HG02970 (cell line): ENCODE results near the gene ELMO1.

Experiments
- ATAC-seq: cut with Tn5 transposase; IDR thresholded peaks from one replicate; pipeline ENCODE4 v1.9.1; 2021; ENCODE audit warnings: mild to moderate bottlenecking, moderate library complexity, moderate number of reproducible peaks; ENCODE audit not compliant: unreplicated experiment, low FRiP score

ELMO1 gene

DNA sequence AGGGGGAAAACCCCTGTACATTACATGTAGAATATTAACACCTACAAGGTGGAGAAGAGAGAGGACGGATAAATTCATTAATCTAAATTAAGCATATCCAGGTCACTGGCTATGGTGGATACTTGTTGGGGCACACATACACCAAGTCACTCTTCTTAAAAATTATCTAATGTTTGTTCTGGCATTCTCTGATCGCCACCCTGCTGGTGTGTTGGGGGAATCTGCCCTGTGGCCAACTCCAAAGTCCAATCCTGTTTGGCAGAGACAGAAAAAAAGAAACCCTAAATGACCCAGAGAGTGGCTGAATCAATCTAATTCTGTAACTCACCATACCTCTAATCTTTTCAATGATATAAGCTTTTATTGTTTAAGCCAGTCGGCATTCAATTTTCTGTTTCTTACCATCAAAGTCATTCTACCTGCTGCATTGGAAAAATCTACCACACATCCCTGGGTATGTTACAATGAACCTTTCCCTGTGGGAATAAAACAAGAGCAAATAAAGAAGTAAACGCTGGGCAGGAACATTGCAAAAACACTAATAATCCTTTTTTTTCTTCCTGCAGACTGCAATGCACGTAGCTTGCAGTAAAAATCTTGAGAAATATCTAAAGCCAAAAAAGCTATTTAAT lies 34.2 kb downstream of the ELMO1 start:
- no peak for ATAC-seq

DNA sequence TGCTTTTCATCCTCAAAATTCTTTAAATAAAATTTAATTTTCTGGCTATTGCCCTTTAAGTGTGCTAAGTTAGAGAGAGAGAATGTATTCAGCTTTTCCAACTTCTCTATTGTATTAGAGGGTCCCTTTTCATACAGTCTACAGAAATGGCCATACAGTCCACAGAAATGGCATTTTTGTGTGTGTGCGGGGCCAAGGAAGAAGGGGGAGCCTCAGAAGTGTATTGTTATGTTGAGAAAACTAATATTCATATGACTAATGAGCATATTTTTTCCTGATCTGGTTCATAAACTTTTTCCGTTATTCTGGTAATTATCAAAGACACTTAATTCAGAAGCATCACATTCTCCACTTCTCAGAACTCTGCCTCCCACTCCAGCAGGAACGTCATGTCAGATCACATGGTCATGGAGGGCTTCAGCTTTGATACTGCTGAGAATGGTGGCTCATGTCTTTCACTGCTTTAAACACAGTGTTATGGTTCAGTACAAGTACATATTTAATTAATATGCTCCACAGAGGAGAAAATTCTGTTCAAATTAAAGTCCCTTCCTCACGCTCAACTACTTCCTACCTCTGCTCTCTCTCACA lies 37.1 kb downstream of the ELMO1 start:
- no peak for ATAC-seq

DNA sequence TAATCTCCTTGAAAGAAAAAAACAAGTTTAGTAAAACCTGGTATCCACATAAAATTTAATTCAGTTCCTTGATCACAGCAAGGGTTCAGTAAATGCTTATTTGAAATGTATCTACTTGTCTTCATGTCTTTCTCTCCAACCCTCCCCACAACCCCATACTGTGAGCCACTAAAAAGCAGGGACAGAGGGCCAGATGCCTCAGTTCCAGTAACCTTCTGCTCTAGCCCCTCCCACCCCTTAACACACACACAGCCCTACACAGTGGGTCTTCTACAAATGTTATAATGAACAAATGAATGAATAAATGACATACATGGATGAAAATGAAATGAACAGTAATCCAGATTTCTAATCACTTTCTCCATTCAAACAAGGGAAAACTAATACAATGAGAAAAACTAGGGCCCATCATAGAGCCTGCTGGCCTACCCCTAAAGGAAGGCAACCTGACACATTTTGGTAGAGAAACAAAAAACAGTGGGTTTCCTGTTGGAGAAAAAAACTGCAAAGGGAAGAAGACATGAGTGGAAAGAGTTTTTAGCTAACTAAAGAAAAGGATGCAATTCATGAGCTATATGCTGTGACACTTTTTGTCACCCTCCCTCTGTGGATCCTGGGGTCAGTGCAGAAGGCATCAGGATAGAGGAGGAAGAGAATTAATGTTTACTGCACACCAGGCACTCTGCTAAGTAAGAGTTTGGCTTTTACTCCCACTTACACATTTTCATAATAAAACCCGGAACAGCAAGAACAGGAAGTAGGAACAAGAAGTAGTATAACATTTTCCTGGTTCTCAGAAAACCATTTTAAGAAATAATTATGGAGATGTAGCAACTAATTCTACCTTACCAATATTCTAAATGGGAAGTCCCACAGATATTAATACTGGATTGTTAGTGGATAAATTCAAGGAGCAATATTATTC lies 38.1 kb downstream of the ELMO1 start:
- ATAC-seq = no peak

DNA sequence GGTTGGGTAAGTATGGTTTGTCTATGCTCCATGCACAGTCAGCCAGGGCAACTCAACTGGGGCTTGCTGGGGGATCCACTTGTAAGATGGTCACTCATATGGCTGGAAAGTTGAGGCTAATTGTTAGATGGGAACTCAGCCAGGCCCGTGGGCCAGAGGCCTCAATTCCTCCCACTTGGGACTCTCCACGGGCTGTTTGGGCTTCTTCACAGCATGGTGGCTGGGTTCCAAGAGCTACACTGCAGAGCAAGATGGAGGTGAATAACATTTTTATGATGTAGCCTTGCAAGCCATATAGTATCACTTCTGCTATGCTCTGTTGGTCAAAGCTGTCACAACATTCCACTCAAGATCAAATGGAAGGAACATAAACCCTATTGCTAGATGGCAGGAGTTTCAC lies 39.2 kb downstream of the ELMO1 start:
- ATAC-seq = no peak

DNA sequence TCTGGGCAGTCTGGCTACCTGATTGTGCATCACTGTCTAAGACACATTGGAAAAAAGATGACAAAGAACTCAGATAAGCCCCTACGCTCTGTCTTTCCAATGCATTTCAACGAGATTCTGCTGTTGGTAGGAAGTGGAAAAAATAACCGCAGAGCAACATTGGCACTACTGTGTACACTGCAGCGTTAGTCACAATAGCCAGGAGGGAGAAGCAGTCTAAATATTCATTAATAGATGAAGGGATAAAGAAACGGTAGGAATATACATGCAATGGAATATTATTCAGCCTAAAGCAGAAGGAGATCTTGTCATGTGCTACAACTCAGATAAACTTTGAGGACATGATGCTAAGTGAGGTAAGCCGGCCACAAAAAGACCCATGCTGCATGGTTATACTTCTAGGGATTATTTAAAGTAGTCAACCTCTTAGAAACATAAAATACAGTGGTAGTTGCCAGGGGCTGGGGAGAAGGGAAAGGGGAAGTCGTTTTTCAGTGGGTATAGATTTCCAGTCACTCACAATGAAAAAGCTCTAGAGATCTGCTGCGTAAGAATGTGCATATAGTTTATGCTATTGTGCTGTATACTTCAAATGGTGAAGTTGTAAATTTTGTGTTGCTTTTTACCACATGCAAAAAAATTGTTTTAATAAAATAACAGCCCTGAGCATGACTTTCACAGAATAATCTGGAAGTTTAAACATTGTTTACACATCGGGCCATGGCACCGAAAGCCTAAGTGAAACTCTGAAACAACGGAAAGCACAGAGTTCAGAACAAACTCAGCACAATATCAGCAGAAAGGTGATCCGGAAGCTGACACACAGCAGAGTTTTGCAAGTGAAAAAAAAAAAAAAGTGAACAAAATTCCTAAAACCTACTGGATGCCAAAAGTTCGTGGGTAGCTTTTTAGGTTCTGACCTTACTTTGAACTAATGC lies 40.1 kb downstream of the ELMO1 start:
- no peak for ATAC-seq

DNA sequence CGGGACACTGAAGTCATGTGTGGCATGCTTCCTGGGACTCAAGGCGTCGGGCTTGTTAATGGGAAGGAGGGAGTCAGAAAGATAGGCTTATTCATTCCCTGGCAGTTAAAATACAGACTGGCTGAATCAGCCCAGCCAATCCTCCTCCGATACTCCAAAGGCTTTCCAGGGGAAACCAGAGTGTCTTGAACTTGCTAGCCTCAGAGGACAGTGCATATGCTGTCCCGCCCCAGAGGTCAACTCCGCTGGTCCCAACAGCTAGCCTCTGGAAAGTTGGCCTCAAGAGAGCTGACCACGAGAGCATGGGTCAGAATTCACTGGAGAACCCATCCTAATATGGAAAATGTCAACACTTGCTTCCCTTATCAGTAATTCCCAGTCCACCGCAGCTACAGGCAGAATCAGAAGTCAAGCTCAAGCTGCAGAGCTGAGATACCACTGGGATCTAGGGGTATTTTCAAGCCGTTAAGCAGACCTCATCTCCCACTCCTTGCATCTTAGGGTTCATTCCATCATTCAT lies 43.0 kb downstream of the ELMO1 start:
- ATAC-seq = no peak

DNA sequence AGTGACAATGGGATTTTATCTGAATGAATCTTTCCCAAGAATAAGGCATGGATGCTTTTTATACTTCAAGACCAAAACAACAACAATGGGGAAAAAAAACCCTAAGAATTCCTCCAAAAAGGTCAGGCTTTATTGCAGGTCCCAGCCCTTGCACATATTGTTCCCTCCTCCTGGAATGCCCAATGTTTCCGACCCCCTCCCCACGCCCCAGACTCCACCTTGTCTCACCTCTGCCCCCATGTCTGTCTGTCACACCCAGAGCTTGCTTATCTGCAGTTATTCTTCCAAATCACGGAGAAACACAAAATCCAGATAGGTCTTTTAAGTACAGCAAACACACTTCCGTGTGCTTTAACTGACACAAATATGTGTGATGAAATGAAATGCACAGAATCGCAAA lies 43.5 kb downstream of the ELMO1 start:
- ATAC-seq = no peak

DNA sequence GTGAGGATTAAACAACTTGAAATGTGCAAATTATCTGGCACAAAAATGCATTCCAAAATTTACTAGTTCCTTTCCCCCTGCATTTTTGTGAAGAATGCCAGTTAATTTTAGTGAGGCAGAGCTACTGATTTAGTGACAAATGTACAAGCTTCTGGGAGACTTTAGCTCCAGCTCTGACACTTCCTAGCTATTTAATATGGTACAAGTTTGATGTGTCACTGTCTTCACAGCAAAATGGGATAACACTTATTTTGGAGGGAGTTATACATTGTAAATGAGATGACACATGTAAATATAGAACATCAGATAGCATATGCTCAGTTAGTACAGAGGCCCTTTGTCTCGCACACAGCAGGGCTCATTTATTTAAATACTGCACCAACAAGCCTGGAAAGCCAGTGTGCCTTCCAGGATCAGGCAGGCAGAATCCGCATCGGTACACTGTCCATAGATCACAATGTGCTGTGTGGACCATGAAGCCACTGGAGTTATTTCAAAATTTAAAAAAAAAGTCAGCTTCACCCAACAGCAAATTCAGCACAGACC lies 48.7 kb downstream of the ELMO1 start:
- ATAC-seq = no peak

DNA sequence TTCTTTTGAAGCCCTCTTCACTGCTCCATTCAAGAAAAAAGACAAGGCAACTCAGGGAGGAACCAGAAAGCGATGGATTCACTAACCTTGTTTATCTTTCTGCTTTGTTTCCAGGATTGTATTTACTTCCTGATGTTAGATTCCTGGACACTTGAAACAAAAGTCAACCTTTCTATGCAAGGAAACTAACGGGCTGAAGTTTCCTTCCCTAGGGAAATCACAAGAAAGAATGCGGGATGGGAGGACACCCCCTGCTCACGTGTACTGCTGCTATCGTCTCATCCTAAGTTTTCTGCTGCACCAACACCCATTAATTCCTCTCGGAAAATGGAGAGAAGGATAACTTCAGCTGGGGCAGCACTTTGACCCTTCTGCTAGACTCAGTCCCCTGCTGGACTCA lies 50.3 kb downstream of the ELMO1 start:
- ATAC-seq = no peak

DNA sequence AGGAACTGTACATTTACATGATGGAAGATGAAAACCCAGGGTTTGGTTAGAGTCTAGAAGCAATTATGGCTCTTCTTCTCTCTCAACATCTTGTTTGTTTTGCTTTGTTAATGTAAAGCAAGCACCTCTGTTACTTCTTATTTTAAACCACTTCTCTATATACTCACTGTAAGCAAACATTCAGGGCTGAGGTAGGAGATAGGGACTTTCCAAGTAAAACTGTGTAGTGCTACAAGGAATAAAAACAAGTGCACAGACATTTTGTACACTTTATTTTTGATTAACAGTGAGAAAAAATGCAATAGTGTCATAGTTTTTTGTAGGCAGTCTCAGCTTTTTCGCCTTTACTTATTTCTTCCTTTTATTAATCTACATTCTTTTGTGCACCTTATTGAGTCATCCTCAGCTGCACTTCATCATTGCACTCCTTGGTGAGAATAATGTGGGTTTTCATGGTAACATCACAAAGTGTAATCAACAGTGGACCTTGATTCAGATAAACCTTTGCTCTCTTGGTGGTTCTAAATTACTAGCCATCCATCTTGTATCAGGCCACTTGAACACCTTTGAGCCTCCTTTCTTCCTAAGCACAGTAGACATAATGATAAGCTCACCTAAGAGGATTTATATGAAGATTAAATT lies 52.9 kb downstream of the ELMO1 start:
- no peak for ATAC-seq

DNA sequence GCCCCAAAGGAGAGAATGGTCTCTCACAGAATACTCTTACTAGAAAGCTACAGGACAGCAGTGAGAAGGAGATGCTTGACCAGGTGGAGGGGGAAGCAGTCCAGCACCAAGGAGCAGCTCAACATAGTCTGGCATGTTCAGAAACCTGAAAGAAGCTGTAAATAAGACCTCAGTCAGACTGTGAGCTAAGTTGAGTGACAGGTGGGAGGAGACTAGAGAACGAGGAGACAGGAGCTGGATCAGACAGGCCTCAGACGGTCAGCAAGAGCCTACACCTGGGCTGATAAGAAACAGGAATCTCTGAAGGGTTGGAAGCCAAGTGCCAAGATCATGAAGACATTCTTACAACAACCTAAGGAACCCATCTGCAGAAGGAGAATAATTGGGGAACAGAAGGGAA lies 54.5 kb downstream of the ELMO1 start:
- no peak for ATAC-seq

DNA sequence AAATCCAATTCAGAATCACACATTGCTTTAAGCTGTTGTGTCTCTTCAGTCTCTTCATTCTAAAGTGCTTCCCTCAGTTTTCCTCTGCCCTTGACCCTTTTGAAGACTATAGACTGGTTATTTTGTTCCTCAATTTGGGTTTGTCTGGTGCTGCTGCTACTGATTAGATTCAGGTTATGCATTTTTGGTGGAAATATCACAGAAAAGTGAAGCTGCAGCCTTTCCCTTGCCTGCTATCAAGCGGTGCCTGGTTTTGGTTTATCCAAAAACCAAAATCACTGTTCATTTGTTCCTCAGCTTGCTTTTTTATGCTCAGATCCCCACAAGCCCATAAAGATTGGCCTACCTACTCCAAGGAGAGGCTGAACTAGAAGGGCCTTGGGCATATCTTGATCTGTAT lies 55.2 kb downstream of the ELMO1 start:
- ATAC-seq = no peak

DNA sequence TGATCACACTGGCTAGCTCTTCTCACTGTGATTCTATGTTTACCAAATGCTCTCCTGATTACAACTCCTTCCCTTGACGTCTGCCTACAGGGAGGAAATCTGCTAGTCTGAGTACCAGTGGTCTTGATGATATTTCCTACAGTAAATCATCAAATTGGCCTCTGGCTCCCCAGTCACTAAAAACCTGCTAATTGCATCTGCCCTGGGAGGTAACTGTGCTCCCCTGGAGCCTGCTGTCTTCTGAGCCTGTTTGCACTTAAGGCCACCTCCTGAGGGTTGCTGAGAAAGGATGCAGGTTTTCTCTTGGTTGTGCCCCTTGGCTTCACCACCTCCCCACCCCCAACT lies 56.0 kb downstream of the ELMO1 start:
- no peak for ATAC-seq

DNA sequence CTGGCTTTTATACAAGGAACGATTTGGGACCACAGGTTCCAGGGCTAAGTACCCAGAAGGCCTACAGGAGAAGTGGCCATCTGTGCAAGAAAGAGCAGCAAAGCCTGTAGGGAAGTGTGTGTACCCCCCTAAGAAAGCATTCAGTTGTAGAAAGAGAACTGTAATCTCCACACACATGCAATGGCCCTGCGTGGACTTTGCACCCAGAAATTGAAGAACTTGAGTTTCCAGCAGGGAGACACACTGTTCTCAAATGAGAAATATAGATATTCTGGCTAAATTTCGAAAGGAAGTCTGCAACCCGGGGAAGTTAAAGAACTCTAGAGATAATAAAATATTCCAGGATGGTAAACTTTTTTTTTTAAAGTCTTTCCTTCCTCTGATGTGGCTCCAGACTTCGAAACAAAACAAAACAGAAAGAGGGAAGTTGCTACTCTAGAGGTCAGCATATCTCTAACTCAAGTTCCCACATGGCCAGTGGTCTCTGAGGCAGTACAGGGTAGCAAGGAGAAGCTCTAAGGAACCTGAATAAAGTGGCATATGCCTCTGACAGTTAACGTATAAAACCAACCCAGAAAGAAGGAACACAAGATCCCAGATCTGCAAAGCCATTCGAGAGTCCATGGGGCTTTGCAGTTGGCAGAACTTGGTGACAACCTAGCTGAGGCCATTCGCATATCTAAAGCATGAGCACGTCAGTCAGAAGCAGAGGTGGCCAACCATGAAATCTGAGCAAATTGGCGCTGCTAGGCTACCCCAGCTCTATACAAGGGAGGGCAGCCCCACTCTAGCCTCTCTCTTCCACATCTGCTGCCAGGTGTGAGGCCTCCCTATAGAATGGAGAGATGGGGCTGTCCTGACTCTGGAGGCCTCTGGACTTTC lies 56.6 kb downstream of the ELMO1 start:
- ATAC-seq = no peak

DNA sequence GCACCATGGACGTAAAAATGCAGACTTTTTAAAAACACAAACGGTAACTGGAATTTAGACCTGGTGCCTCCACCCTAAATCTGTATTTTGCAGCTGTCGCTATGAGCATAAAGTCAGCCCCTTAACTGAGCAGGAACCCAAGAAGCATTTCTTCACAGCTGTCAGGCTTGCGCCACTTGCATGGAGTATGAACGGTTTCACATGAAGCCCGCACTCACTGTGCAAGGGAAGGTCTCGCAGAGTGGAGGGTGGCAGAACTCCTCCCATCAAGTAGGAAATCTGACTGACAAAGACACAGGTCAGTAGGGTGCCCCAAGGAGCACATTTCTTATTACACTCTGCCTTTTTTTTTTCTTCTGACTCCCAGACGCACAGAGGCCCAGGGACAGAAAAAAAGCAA lies 58.5 kb downstream of the ELMO1 start:
- ATAC-seq = no peak

DNA sequence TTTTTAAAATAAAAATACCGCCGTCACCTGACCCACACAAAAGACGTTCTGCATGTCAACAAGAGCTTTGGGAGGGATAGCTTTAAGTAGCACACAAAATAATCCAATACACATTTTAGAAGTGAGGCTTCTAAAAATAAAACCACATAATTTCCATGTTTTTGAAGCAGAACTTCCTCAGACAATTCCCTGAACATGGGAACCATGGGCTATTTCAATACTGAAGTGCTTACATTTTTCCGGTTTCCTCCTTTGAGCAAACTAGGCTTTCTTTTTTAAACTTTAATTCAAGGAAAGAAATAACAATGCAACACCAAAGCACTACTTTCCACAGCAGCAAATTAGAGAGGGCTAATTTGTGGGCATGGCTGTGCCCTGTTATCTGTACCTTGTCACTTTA lies 59.9 kb downstream of the ELMO1 start:
- no peak for ATAC-seq

DNA sequence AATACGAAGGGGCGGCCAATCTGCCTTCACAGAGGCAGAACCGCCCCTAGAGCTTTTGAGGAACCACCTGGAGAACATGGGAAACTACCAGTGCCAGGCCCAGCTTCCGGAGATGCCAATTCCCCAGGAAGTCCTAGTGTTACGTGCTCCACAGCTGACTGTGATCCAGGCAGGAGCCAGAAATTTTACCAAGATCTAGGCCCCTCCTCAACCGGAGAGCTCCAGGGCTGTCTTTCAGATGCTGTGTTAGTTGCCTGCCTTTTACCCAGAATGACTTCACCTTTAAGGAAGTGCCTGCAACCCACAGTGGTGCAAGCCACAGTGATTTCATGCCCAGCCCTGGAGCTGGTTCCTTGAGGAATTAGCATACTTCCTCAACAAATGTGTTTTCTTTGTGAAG lies 62.9 kb downstream of the ELMO1 start:
- ATAC-seq = no peak

DNA sequence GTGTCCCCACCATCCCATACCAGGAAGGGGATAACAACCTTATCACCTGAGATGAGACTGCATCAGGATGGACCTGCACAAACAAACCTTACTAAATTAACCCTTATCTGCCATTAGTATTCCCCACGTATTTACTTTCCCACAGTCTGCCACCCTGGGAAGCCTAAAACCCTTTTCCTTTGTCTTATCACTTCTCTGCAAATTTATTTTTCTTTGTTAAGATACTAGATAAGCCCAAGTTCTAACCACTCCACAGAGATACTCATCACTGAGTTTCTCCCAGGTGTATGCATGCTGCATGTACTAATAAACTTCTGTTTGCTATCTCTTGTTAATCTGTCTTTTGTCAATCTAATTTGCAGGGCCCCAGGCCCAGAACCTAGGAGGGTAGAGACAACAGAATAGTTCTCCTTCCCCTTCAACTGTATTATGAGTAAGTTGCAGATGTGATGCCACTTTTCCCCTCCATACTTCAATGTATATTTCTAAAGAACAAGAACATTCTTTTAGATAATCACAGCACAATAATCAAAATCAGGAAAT lies 66.0 kb downstream of the ELMO1 start:
- no peak for ATAC-seq
